GM18511 (cell line): ENCODE measurements around the gene EEF2.
"Not testable (repeated sequence)": the region's sequence is repeated elsewhere in the genome, so short reads cannot be mapped to it uniquely, and the experiment has no call there.

ENCODE experiments used
- ATAC-seq: cut with Tn5 transposase; IDR thresholded peaks from one replicate; pipeline ENCODE4 v1.9.1; 2021; ENCODE audit warnings: mild to moderate bottlenecking, moderate library complexity; ENCODE audit not compliant: unreplicated experiment

EEF2 gene

DNA sequence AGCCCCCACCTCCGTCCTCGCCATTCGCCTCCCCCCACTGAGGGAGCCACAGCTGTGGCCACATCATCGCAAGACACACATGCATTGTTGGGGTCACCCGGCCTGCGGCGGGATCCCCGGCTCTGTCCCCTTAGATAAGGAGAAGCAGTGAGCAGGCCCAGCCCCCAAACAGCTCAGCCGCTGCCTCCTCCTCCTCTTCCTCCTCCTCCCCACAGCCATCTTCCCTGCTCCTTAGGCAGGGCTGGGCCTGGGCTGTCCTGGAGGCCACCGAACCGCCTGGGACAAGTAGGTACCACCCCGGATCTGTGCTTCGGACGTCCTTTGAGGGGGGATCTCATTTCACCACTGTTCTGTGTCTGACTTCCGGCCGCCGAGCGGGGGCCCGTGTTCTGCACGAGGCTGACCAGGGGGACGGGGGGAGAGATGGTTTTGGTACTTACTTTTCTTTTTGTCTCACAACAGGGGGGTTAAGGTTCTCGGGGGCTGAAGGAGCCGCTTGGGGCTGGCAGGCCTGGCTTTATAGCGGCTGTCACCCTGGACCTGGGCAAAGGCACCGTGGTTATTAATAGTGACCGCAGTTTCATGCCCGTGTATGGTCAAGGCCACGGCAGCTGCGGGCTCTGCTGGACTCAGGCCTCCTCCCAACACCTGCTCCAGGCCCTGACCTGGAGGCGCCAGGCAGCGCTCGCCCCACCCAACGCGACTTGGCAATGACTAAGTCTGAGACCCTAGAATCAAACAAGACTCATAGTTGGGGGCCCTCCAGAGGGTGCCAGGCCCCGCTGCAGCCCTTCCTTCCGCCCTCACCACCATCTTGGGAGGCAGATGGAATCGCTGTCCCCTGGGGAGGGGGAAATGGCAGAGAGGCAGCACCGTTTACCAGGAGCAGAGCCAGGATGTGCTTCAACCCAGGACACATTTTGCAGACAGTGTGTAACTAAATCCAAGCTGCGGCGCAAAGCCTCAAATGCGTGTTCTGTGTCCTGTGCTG is 34.1 kb downstream of the EEF2 start:
- no peak for ATAC-seq

- no peak for ATAC-seq
Observed at GRCh38 chr19:3949997-3950859, 35.0 kb downstream of the EEF2 start.

- ATAC-seq, result no peak
Observed at GRCh38 chr19:3949294-3949693, 36.0 kb downstream of the EEF2 start.

- not testable (repeated sequence) for ATAC-seq
Observed at GRCh38 chr19:3947316-3947933, 37.8 kb downstream of the EEF2 start.

GRCh38 chr19:3945838-3946237 is 39.4 kb downstream of the EEF2 start:
- ATAC-seq, result no peak

GRCh38 chr19:3944018-3944721 is 41.1 kb downstream of the EEF2 start:
- no peak for ATAC-seq

GRCh38 chr19:3942790-3943409 is 42.4 kb downstream of the EEF2 start:
- ATAC-seq, result no peak

- not testable (repeated sequence) for ATAC-seq
Observed at GRCh38 chr19:3938300-3938950, 46.8 kb downstream of the EEF2 start.

DNA sequence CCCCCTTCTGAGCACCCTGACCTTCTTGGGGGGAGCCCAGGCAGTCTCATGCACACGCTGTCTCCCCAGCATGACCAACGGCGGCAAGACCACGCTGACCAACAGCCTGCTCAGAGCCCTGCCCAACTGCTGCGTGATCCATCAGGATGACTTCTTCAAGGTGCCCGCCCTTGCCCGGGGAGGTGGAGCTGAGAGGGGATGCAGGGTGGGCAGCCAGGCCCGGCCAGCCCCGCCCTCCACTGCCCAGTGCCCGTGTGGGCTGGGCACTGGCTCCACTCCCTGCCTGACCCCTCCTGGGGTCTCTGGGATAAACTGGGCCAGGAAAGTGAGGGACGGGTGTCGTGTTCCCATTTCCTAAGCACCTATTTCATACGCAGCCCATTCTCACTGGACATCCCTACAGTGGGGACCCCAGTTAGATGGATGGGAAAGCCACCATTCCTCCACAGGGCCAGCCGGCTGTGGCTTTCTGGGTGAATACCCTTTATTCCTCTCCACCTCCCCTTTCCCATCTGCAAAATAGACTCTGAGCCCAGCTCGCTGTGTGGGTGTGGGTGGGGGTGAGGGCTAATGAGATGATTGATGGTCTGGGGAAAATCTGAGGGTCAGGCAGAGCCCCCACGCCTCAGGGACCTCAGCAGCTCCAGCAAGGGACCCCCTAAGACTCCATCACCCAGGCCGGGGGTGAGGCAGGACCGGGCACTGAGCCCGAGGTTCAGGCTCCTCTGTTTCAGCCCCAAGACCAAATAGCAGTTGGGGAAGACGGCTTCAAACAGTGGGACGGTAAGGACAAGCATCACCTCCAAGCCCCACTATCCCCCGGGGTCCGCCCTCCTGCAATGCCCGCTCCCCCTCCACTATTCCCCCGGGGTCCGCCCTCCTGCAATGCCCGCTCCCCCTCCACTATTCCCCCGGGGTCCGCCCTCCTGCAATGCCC is 48.5 kb downstream of the EEF2 start:
- no peak for ATAC-seq

GRCh38 chr19:3932931-3933810 is 52.1 kb downstream of the EEF2 start, which contains the start of gene NMRK2:
Gene NMRK2 (plus strand): TSS chr19:3933069. CDS start chr19:3933672, 603 bp downstream.
- no peak for ATAC-seq

- no peak for ATAC-seq
Observed at GRCh38 chr19:3931041-3931440, 54.2 kb downstream of the EEF2 start.
